Esophagus squamous epithelium (tissue), 5 donors: ENCODE data around the gene CACNG4. TPM values are rescaled to one million over a fixed set of nuclear protein-coding genes. Genes with fewer than 3 reads are reported as not detected.

ENCODE experiments used
- DNase-seq: peaks from one replicate; lab custom pipeline; 2025; lab: John Stamatoyannopoulos, UW
- H3K27ac ChIP-seq, 4 donors: fragments of 200-600 bp; sonication (generic); one replicate each; pipeline ENCODE4 v1.5.1; 2016 to 2019; ENCODE audit warnings: mild to moderate bottlenecking in 1 of 4
- H3K27me3 ChIP-seq, 4 donors: fragments of 200-600 bp; sonication (generic); 1 replicate in 3 of 4; 2 replicates in 1 of 4; pipeline versions ENCODE4 v1.5.1 to v1.6.0; 2017 to 2021; ENCODE audit warnings: antibody characterized with exemption in 1 of 4
- H3K36me3 ChIP-seq, 3 donors: fragments of 200-600 bp; sonication (generic); one replicate each; pipeline ENCODE4 v1.5.1; 2016 to 2019
- H3K4me1 ChIP-seq, 3 donors: fragments of 200-600 bp; sonication (generic); one replicate each; pipeline ENCODE4 v1.5.1; 2017 to 2019
- H3K4me3 ChIP-seq, 4 donors: fragments of 200-600 bp; sonication (generic); 1 replicate in 3 of 4; 2 replicates in 1 of 4; pipeline ENCODE4 v1.5.1; 2016 to 2019; ENCODE audit warnings: mild to moderate bottlenecking in 2 of 4, moderate library complexity in 1 of 4
- H3K9me3 ChIP-seq, 3 donors: fragments of 200-600 bp; sonication (generic); one replicate each; pipeline ENCODE4 v1.5.1; 2016 to 2019
- CTCF ChIP-seq, 6 experiments: fragments of 450-650 bp in 4 of 6; fragments of 200-600 bp in 2 of 6; sonication (generic) in 2 of 6; IDR thresholded peaks; one replicate each; pipeline ENCODE4 v1.5.1; 2016 to 2019; ENCODE audit warnings: antibody characterized with exemption in 6 of 6, mild to moderate bottlenecking in 4 of 6, moderate library complexity in 4 of 6
- POLR2A ChIP-seq, 4 donors: fragments of 450-650 bp; IDR thresholded peaks; one replicate each; pipeline ENCODE4 v1.6.1; 2017; ENCODE audit warnings: antibody characterized with exemption in 4 of 4, mild to moderate bottlenecking in 4 of 4, moderate library complexity in 3 of 4
- WGBS, 2 donors: methylation state at CpG; one replicate each; pipeline ENCODE4 v1.1.5; 2018; 5-methylcytosine and 5-hydroxymethylcytosine counted together
- intact Hi-C: fragments of 100-400 bp; cut with DNase I; formaldehyde crosslinking; loops from one replicate; pipeline ENCODE4 v1.15.0; 2022
- total RNA-seq, 4 donors: library from RNA; depleted of rRNA; stranded (reverse); fragments of >200 nt; gene quantifications; one replicate each; pipeline ENCODE4 v1.1.0, GENCODE V29; 2016
- donor health status: DM: yes; HTN: yes; CAD: no.

Gene CACNG4
- total RNA-seq, 4 donors from 2014 or later = 0.08 to 0.38 (median 0.31) TPM; not detected in 1

- Histone ChIP-seq H3K4me3 (no peak overlapping the region), H3K9me3 (no peaks in the 10 kb centered on the region), H3K36me3 (no peaks in the 10 kb centered on the region), H3K4me1 (no peaks in the 10 kb centered on the region), H3K27ac (no peak overlapping the region), H3K27me3 (peaks cover 0 to 41% (median 0%) of the 10 kb centered on the region in 4 donors)
- intact Hi-C loops = no loop called here
- no peak for DNase-seq
- no peak for TF ChIP-seq POLR2A (IDR thresholded peaks at IDR 0.05)
- TF ChIP-seq CTCF (IDR thresholded peaks at IDR 0.05) = no peak
- WGBS, 2 donors = 83 to 90% methylated on average over 2 of the region's 2 CpGs
Measured at GRCh38 chr17:67003231-67003630, 38.7 kb downstream of the CACNG4 start.

GRCh38 chr17:67004181-67004580 is 39.7 kb downstream of the CACNG4 start:
- H3K4me1 ChIP-seq = no peaks in the 10 kb centered on the region
- DNase-seq = no peak
- no peak overlapping the region for H3K27ac ChIP-seq
- TF ChIP-seq POLR2A (IDR thresholded peaks at IDR 0.05) = no peak
- no peak for TF ChIP-seq CTCF (IDR thresholded peaks at IDR 0.05)
- no peak overlapping the region for H3K4me3 ChIP-seq
- H3K27me3 ChIP-seq = peaks cover 0 to 46% (median 0%) of the 10 kb centered on the region in 4 donors
- H3K9me3 ChIP-seq = no peaks in the 10 kb centered on the region
- no peaks in the 10 kb centered on the region for H3K36me3 ChIP-seq
- 56 to 71% methylated on average over 9 to 11 of the region's 11 CpGs for WGBS, 2 donors
- intact Hi-C loops = no loop called here

GRCh38 chr17:67007266-67007665 is 42.8 kb downstream of the CACNG4 start:
- Histone ChIP-seq H3K27me3 (peaks cover 0 to 52% (median 0%) of the 10 kb centered on the region in 4 donors), H3K9me3 (no peaks in the 10 kb centered on the region), H3K36me3 (no peaks in the 10 kb centered on the region), H3K27ac (no peak overlapping the region), H3K4me1 (no peaks in the 10 kb centered on the region), H3K4me3 (no peak overlapping the region)
- TF ChIP-seq CTCF (IDR thresholded peaks at IDR 0.05) (no peak), POLR2A (IDR thresholded peaks at IDR 0.05) (no peak)
- DNase-seq = no peak
- intact Hi-C loops = no loop called here
- 75 to 80% methylated on average over 6 of the region's 6 CpGs for WGBS, 2 donors

DNA sequence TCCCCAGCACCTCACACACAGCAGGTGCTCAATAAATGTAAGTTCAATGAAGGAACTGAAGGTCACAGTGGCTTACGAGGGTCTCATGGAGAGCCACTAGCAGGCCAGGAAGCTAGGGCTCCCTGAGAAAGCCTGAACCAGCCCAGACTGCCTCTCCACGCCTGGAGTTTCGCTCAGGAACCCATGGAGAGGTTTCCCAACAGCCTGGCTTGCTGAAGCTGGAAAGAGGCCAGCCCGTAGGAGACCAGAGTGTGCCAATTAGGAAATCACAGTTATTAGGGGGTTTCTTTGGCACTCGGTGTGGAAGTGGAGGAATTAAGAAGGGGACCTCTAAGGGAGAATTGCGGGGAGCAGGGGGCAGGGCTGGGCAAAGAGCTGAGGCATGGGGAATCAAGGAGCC is 43.6 kb downstream of the CACNG4 start:
- H3K27me3 ChIP-seq = peaks cover 0 to 54% (median 0%) of the 10 kb centered on the region in 4 donors
- DNase-seq = no peak
- WGBS, 2 donors = 78 to 79% methylated on average over 5 to 6 of the region's 6 CpGs
- no peaks in the 10 kb centered on the region for H3K4me1 ChIP-seq
- TF ChIP-seq POLR2A (IDR thresholded peaks at IDR 0.05) = no peak
- TF ChIP-seq CTCF (IDR thresholded peaks at IDR 0.05) = no peak
- no peak overlapping the region for H3K4me3 ChIP-seq
- no peaks in the 10 kb centered on the region for H3K9me3 ChIP-seq
- H3K36me3 ChIP-seq = no peaks in the 10 kb centered on the region
- intact Hi-C loops = no loop called here
- H3K27ac ChIP-seq = no peak overlapping the region

DNA sequence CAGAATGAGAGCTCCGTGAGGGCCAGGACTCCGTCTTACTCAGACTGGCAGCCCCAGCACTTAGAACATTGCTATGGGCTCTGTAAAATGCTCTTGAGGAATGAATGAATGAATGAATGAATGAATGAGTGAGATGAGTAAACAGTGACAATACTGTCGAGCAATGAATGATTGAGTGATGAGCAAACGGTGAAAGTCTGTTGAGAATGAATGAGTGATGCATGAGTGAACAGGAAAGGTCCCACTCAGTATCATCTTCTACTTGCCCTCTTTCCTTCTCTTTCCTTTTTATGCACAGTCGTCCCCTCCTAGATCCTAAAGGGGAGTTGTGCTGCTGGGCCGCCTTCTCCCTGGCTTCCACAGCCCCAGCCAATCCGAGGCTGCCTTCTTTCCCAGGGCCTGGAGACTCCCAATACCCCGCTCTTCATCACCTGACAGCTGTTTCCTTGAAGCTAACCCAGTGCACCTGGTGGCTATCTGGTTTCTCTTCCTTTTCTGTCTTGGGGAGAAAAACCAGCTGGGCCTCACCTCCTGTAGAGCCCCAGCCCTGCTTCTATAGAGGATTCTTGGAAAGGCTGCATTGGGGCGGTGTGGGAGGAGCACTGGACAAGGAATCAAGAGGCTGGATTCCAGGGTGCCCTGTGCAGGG is 47.1 kb downstream of the CACNG4 start:
- Histone ChIP-seq H3K36me3 (no peaks in the 10 kb centered on the region), H3K27me3 (peaks cover 0 to 59% (median 0%) of the 10 kb centered on the region in 4 donors), H3K4me1 (no peaks in the 10 kb centered on the region), H3K4me3 (no peak overlapping the region), H3K27ac (no peak overlapping the region), H3K9me3 (no peaks in the 10 kb centered on the region)
- intact Hi-C loops = no loop called here
- TF ChIP-seq CTCF (IDR thresholded peaks at IDR 0.05) (no peak), POLR2A (IDR thresholded peaks at IDR 0.05) (no peak)
- no peak for DNase-seq
- 62 to 63% methylated on average over 8 of the region's 9 CpGs for WGBS, 2 donors
